HG02840 (cell line): Measurements from ENCODE around the gene FNDC3A.

Experiments
- ATAC-seq: cut with Tn5 transposase; IDR thresholded peaks from one replicate; pipeline ENCODE4 v1.9.1; 2021; ENCODE audit warnings: mild to moderate bottlenecking, moderate library complexity, moderate number of reproducible peaks; ENCODE audit not compliant: unreplicated experiment, low FRiP score

Gene FNDC3A, protein sequence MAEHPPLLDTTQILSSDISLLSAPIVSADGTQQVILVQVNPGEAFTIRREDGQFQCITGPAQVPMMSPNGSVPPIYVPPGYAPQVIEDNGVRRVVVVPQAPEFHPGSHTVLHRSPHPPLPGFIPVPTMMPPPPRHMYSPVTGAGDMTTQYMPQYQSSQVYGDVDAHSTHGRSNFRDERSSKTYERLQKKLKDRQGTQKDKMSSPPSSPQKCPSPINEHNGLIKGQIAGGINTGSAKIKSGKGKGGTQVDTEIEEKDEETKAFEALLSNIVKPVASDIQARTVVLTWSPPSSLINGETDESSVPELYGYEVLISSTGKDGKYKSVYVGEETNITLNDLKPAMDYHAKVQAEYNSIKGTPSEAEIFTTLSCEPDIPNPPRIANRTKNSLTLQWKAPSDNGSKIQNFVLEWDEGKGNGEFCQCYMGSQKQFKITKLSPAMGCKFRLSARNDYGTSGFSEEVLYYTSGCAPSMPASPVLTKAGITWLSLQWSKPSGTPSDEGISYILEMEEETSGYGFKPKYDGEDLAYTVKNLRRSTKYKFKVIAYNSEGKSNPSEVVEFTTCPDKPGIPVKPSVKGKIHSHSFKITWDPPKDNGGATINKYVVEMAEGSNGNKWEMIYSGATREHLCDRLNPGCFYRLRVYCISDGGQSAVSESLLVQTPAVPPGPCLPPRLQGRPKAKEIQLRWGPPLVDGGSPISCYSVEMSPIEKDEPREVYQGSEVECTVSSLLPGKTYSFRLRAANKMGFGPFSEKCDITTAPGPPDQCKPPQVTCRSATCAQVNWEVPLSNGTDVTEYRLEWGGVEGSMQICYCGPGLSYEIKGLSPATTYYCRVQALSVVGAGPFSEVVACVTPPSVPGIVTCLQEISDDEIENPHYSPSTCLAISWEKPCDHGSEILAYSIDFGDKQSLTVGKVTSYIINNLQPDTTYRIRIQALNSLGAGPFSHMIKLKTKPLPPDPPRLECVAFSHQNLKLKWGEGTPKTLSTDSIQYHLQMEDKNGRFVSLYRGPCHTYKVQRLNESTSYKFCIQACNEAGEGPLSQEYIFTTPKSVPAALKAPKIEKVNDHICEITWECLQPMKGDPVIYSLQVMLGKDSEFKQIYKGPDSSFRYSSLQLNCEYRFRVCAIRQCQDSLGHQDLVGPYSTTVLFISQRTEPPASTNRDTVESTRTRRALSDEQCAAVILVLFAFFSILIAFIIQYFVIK

GRCh38 chr13:48975856-48976575 is at the start of gene FNDC3A:
TSS of gene FNDC3A (plus strand) at chr13:48975912. CDS start at chr13:49006191, 30,279 bp downstream.
- peak; percentile 53 for ATAC-seq

DNA sequence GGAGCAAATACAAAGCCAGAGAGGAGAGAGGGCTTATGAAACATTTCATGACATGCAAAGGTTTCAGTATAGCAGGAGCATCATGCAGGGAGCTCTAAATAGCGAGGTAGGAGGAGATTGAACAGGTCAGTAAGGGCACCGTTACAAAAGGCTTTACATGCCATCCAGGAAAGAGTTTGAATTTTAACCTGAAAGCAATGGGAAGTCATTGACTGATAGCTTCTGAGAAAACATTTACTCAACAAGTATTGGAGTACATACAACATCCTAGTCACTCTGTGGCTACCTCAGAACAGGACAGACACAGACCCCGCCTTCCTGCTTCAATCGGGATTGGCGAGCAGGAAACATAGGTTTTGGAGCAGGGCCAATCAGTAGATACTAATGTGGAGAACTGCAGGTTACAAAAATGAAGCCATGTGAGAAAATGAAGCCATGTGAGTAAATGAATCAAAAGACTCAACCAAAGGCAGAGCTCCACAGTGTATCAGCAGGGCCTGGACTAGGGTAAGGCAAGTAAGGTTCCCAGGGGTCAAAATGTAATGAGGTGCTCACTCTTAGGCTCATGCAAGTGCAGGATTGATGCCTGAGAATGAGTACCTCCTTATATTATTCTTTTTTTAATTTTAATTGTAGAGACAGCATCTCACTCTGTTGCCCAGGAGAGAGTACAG is 46.8 kb upstream of the FNDC3A start:
- no peak for ATAC-seq

DNA sequence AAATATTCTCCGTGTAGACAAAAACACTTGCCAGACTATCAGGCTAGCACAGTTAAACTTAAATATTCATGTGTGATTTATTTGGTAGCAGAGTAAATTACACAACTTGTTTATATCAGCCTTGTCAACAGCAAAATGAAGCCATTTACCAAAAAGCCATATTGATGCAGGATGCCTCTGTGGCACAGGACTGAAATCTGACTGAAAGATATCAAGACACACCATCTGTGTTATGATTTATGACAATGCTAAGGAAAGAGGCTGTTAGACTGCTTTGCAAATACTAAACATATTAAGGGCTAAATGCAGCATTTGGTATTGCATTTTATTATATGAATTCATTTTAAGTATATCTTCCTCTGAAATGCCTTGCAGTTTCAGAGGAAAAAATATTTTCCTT is 44.8 kb upstream of the FNDC3A start:
- no peak for ATAC-seq

DNA sequence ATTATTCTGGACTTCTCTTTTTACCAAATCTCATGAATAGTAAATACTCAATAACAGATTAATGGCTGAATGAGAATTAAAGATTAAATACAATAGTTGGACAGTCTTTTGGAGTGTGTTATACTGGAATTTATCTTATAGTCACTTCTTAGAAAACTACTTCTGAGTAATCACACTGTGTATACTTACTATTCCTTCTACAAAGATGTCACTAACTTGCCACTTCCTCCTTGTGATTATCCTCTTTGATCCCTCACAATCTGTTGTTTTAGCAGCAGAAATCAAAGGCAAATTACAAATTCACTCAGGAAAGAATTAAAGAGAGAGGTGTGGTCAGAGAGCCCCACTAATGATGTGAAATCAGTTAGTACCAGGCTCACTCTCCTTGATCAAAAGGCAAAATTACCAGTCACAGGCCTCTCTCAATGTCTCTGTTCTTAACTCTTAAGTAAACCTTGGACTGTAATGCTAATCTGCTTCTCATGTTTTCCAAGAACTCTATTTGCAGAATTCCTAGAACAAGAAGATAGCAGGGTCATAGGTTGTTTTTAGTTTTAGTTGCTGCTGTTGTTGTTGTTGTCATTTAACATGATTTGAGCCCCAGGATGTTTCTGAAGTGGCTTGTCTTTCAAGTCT is 37.3 kb upstream of the FNDC3A start:
- ATAC-seq, result no peak

DNA sequence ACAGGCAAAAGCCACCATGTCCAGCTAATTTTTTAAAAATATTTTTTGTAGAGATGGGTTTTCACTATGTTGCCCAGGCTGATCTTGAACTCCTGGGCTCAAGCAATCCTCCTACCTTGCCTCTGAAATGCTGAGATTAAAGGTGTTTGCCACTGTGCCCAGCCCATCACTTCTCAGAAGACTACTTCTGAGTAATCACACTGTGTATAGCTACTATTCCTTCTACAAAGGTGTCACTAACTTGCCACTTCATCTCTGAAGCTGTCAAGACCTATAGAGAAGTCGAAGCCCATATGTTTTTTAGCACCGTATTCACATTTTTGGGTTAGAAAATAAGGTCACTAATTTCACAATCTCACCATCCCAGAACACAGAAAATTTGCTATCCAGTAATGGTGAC is 36.0 kb upstream of the FNDC3A start:
- ATAC-seq, result no peak

DNA sequence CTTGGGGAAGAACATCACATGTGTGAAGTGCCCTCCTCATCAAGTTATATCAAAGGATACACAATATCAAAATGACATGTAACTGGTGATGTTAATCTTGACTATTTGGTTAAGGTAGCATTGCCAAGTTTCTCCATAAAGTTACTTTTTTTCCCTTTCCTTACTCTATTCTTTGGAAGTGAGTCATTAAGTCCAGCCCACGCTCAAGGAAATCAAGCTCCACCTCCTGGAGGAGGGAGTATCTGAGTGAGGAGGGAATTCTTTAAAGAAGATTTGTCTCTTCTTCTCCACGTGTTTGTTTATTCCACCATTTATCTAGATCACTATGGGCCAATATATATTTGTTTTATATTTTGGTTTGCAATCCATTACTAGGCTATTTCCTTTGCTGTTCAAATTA is 33.6 kb upstream of the FNDC3A start:
- ATAC-seq, result no peak

DNA sequence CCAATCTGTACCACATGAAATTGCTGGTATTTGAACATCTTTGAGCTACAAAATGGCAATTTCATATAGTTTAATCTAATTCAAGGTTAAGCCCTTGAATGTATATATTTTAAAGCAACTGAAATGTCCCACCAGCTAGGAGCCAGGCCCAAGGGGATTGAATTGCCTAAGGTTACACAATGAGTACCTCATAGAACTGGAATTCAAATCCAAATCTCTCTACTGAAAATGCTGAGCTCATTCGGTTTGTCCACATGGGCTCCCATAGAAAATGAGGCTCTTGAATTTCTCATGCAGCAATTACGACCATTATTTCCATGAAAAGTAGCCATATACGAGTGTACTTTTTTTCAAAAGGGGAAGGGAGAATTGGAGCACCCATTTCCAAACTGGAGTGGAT is 31.5 kb upstream of the FNDC3A start:
- no peak for ATAC-seq

DNA sequence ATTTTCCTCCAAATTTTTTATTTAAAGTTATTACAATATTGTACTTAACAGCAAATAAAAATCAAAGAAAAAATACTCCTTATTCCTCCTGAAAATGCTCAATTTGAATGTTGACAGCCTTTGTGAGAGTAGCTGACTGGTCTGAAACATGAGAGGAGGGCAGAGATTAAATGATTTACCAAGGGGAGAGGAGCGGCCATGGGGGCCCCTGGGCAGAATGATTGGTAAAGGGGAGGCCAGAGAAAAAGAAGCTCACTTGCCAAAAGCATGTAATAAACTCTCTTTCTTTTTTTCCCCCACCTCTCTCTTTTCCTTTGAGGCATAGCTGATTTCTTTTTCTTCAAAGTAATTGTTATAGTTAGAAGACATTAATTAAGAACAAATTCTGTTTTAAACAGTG is 30.1 kb upstream of the FNDC3A start:
- ATAC-seq, result no peak

DNA sequence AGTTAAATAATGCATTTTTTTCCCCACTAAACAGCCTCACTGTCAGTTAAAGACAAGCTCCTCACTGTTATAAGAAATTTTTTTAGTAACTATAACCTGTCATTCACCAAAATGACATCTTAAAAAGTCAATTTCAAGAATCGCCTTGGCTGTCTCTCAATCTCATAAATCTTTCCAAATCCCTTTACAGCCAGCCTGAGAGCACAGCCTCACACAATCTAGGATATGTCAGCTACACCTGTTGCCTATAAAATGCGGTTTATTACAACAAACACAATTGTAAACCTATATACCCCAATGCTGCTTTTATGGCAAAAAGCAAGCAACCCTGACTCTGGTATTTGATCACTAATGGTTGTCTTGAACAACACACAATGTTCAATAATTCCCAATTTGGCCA is 29.5 kb upstream of the FNDC3A start:
- no peak for ATAC-seq

- ATAC-seq, result no peak
These were observed 25.9 kb upstream of the FNDC3A start for GRCh38 chr13:48949566-48950500.

DNA sequence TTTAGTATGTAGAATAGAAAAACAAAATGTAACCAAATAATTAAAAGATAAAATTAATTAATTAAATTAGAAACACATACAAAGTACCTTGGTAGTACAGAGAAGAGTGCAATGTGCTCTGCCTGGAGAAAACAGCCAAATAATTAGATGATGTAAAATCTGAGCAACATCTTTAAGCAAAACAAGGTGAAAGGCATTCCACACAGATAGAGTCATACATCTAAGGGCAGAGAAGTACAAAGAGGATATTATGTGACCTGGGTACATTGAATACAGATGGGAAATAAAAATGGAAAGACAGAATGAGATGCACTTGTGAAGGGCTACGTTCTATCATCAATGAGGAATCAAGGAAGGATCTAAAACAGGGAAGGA is 25.2 kb upstream of the FNDC3A start:
- ATAC-seq, result no peak

- no peak for ATAC-seq
These were observed 21.6 kb upstream of the FNDC3A start for GRCh38 chr13:48954081-48954480.

DNA sequence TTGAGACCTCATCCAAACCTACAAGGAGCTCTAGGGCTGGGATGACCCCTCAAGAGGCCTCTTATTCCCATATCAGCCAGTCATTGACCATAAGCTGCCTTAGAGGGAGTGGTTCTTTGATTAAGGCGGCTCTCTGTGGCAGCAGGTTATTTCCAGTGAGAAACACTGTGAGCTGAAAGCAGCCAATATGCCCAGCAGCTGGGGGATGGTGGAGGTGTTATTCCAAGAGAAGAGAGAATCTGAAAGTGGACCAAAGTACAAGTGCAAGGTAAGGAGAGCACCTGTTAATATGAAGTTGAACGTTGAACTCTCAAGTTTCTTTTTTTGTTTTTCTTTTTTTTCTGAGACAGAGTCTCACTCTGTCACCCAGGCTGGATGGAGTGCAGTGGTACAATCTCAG is 20.2 kb upstream of the FNDC3A start:
- ATAC-seq, result no peak

GRCh38 chr13:48961379-48961778 is 14.3 kb upstream of the FNDC3A start:
- no peak for ATAC-seq

DNA sequence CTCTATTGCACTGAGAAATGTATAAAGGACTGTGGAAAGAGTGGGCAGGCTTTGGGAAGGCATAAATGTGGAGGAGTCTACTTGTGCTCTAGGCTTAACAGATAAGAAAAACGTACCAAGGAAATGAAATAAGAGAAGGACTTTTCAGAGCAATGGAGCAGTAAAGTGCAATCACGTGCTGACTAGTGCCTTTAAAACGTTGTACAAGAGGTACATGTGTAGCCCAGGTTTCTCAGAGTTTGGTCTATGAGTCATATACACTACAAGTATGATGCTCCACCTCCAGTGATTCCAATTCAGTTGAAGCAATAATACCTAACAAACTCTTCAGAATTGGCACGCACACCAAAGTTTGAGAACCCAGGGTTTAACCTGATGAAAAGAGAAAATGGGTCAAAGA is 13.4 kb upstream of the FNDC3A start:
- ATAC-seq, result no peak

GRCh38 chr13:48965736-48966135 is 10.0 kb upstream of the FNDC3A start:
- no peak for ATAC-seq

GRCh38 chr13:48969685-48970084 is 6.0 kb upstream of the FNDC3A start:
- ATAC-seq, result no peak

- ATAC-seq, result no peak
These were observed 1.8 kb upstream of the FNDC3A start for GRCh38 chr13:48973845-48974431.
